ENCODE data around the gene MARS1. TPM values are rescaled to one million over a fixed set of nuclear protein-coding genes. Genes with fewer than 3 reads are reported as not detected.
A peak's percentile ranks its signal among the peaks of the same experiment; 100 is the strongest.

The MARS1 gene
- total RNA-seq, 2 donors from 2014 or later: 90.3 to 195 TPM

- intact Hi-C loops (cut with DNase I): no loop called here
- Histone ChIP-seq H3K4me1 (peaks cover 2% of the 10 kb centered on the region), H3K27ac (no peak overlapping the region), H3K36me3 (no peaks in the 10 kb centered on the region), H3K4me3 (no peak overlapping the region), H3K9ac (ENCODE audit: low read depth in 2 of 2, low read length in 2 of 2) (no peak overlapping the region), H3K9me3 (no peaks in the 10 kb centered on the region), H3K27me3 (peaks cover 5% of the 10 kb centered on the region)
- TF ChIP-seq CTCF (IDR thresholded peaks at IDR 0.05): no peak
- no peak for DNase-seq
Observed at GRCh38 chr12:57550641-57551549, 63.0 kb downstream of the MARS1 start.

- H3K4me3 ChIP-seq: no peak overlapping the region
- peak overlapping the region in 1 of 2 donors; percentile 24 for H3K9ac ChIP-seq (ENCODE audit: low read depth in 2 of 2, low read length in 2 of 2)
- no peak for TF ChIP-seq CTCF (IDR thresholded peaks at IDR 0.05)
- intact Hi-C loops (cut with DNase I): no loop called here
- H3K36me3 ChIP-seq: no peaks in the 10 kb centered on the region
- H3K9me3 ChIP-seq: no peaks in the 10 kb centered on the region
- DNase-seq: no peak
- no peak overlapping the region for H3K27ac ChIP-seq
- peaks cover 5% of the 10 kb centered on the region for H3K27me3 ChIP-seq
- H3K4me1 ChIP-seq: no peaks in the 10 kb centered on the region
Observed at GRCh38 chr12:57551637-57552305, 63.9 kb downstream of the MARS1 start.

GRCh38 chr12:57552306-57552651 is 64.4 kb downstream of the MARS1 start:
- no peak overlapping the region for H3K9ac ChIP-seq (ENCODE audit: low read depth in 2 of 2, low read length in 2 of 2)
- H3K36me3 ChIP-seq: no peaks in the 10 kb centered on the region
- H3K4me3 ChIP-seq: no peak overlapping the region
- H3K27me3 ChIP-seq: peaks cover 5% of the 10 kb centered on the region
- H3K27ac ChIP-seq: no peak overlapping the region
- DNase-seq: no peak
- no peak for TF ChIP-seq CTCF (IDR thresholded peaks at IDR 0.05)
- H3K4me1 ChIP-seq: no peaks in the 10 kb centered on the region
- intact Hi-C loops (cut with DNase I): no loop called here
- no peaks in the 10 kb centered on the region for H3K9me3 ChIP-seq

GRCh38 chr12:57552835-57553313 is 65.0 kb downstream of the MARS1 start:
- Histone ChIP-seq H3K9me3 (no peaks in the 10 kb centered on the region), H3K36me3 (no peaks in the 10 kb centered on the region), H3K4me3 (no peak overlapping the region), H3K4me1 (no peaks in the 10 kb centered on the region), H3K27ac (no peak overlapping the region), H3K9ac (ENCODE audit: low read depth in 2 of 2, low read length in 2 of 2) (no peak overlapping the region), H3K27me3 (peaks cover 5% of the 10 kb centered on the region)
- intact Hi-C loops (cut with DNase I): no loop called here
- DNase-seq: no peak
- no peak for TF ChIP-seq CTCF (IDR thresholded peaks at IDR 0.05)

- H3K9me3 ChIP-seq: no peaks in the 10 kb centered on the region
- no peaks in the 10 kb centered on the region for H3K4me1 ChIP-seq
- H3K36me3 ChIP-seq: no peaks in the 10 kb centered on the region
- H3K27me3 ChIP-seq: peaks cover 5% of the 10 kb centered on the region
- TF ChIP-seq CTCF (IDR thresholded peaks at IDR 0.05): no peak
- H3K9ac ChIP-seq (ENCODE audit: low read depth in 2 of 2, low read length in 2 of 2): no peak overlapping the region
- intact Hi-C loops (cut with DNase I): no loop called here
- DNase-seq: no peak
- H3K4me3 ChIP-seq: no peak overlapping the region
- no peak overlapping the region for H3K27ac ChIP-seq
Observed at GRCh38 chr12:57553343-57554202, 65.7 kb downstream of the MARS1 start.

Data from colonic mucosa (tissue), 4 donors.